ENCODE data around the gene RBBP8. TPM values are rescaled to one million over a fixed set of nuclear protein-coding genes. Genes with fewer than 3 reads are reported as not detected.
A peak's percentile ranks its signal among the peaks of the same experiment; 100 is the strongest.

RBBP8 gene
- total and polyA plus RNA-seq, 2 donors = 76.7 to 93.8 TPM

DNA sequence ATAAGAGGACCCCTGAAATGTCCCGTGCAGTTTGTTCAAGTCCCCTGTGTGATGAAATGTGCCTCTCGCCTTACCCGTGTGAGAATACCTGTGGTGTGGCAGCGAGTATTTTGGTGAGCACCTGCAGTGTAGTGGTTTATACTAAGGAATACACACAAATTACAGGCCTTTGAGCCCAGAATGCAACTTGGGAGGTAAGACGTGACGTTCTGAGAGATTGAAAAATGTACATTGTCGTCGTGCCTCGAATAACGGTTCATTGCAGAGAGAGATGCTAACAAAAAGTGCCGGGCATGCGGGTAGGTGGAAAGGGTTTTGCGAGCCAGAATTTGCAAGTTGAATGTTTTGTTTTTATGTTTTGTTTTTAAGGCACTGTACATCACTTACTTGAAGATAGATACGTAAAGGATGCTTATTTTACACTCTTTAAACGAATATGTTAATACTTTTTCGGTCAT, 867 bp downstream of the RBBP8 start:
- Histone ChIP-seq H3K9me3 (ENCODE audit: control insufficient read depth in 2 of 2, insufficient read depth in 1 of 2, low read length in 1 of 2) (no peaks in the 10 kb centered on the region), H3K4me3 (ENCODE audit: low read length in 2 of 2) (peak overlapping the region; percentile 68 to 84), H3K27me3 (ENCODE audit: control insufficient read depth in 2 of 2, insufficient read depth in 1 of 2, low read length in 1 of 2) (no peaks in the 10 kb centered on the region), H3K4me1 (ENCODE audit: control insufficient read depth in 2 of 2, insufficient read depth in 2 of 2, low read length in 2 of 2) (peaks cover 0 to 7% of the 10 kb centered on the region in 2 donors), H3K27ac (ENCODE audit: low read depth in 1 of 2, low read length in 1 of 2) (peak overlapping the region; percentile 1 to 94), H3K36me3 (ENCODE audit: control insufficient read depth in 2 of 2, insufficient read depth in 2 of 2, low read length in 1 of 2) (peaks cover 5 to 14% of the 10 kb centered on the region in 2 donors)
- DNase-seq (ENCODE audit: low read depth in 6 of 9, low spot score in 9 of 9) = peak in 4 of 9 donors; percentile 37 to 71 (median 58)
- WGBS = 13% methylated on average over 16 of the region's 16 CpGs

DNA sequence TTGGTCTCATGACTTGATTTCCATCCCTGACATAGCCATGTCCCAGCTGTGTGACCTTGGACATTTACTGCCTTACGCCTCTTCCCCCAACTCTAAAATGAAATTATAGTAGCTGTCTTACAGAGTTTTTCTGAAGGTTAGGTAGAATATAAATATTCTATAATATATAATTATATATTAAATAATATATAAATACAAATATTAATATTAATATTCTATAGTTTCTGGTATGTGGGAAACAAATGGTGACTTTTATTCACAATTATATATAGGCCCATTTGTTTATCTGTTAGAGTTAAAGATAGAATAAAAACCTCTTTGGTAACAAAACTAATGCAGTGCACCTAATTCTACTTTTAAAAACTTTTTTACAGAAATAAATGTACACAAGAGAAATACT, 1.7 kb downstream of the RBBP8 start:
- no peaks in the 10 kb centered on the region for H3K9me3 ChIP-seq (ENCODE audit: control insufficient read depth in 2 of 2, insufficient read depth in 1 of 2, low read length in 1 of 2)
- peaks cover 5 to 14% of the 10 kb centered on the region in 2 donors for H3K36me3 ChIP-seq (ENCODE audit: control insufficient read depth in 2 of 2, insufficient read depth in 2 of 2, low read length in 1 of 2)
- peak overlapping the region in 1 of 2 donors; percentile 68 for H3K4me3 ChIP-seq (ENCODE audit: low read length in 2 of 2)
- DNase-seq (ENCODE audit: low read depth in 6 of 9, low spot score in 9 of 9) = peak in 2 of 9 donors; percentile 9 to 13
- peaks cover 0 to 7% of the 10 kb centered on the region in 2 donors for H3K4me1 ChIP-seq (ENCODE audit: control insufficient read depth in 2 of 2, insufficient read depth in 2 of 2, low read length in 2 of 2)
- no peak overlapping the region for H3K27ac ChIP-seq (ENCODE audit: low read depth in 1 of 2, low read length in 1 of 2)
- 94% methylated on average over 1 of the region's 1 CpG for WGBS
- no peaks in the 10 kb centered on the region for H3K27me3 ChIP-seq (ENCODE audit: control insufficient read depth in 2 of 2, insufficient read depth in 1 of 2, low read length in 1 of 2)

DNA sequence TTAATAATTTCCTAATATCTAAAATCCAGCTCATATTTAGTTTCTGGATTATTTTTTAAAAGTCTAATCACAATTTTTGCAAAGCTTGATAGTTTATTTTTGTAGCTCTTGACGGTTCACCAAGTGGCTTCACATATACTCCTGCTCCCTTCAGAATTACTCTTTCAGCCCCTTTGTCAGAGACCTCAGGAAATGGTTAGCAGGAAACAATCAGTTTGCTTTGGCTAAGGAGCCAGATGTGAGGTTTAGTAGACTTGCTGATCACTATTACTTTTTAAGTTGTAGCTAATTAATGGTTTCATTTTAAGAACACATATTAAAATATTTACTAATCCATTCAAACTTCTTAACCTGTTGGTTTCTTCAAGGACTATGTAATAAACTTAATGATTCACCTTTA, 2.3 kb downstream of the RBBP8 start:
- Histone ChIP-seq H3K9me3 (ENCODE audit: control insufficient read depth in 2 of 2, insufficient read depth in 1 of 2, low read length in 1 of 2) (no peaks in the 10 kb centered on the region), H3K4me3 (ENCODE audit: low read length in 2 of 2) (no peak overlapping the region), H3K27me3 (ENCODE audit: control insufficient read depth in 2 of 2, insufficient read depth in 1 of 2, low read length in 1 of 2) (no peaks in the 10 kb centered on the region), H3K36me3 (ENCODE audit: control insufficient read depth in 2 of 2, insufficient read depth in 2 of 2, low read length in 1 of 2) (peaks cover 5 to 14% of the 10 kb centered on the region in 2 donors), H3K4me1 (ENCODE audit: control insufficient read depth in 2 of 2, insufficient read depth in 2 of 2, low read length in 2 of 2) (peaks cover 0 to 7% of the 10 kb centered on the region in 2 donors), H3K27ac (ENCODE audit: low read depth in 1 of 2, low read length in 1 of 2) (no peak overlapping the region)
- 9% methylated on average over 1 of the region's 1 CpG for WGBS
- DNase-seq (ENCODE audit: low read depth in 6 of 9, low spot score in 9 of 9) = peak in 3 of 9 donors; percentile 13 to 49 (median 16)

DNA sequence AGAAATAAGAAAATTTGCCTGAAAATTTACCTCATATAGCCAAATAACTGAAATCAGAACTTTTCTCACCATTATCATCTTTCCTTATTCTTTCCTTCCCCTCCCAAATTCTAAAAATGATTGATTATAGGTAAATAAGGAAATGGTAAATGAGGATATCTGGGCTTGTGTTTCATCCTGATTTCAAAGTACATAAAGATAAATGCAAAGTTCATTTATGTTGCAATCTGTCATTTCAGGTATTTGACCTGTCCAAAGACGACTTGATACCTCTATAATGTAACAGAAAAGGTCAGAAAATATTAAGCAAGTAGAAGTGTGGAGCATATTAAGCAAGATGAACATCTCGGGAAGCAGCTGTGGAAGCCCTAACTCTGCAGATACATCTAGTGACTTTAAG, 3.4 kb downstream of the RBBP8 start:
- Histone ChIP-seq H3K27ac (ENCODE audit: low read depth in 1 of 2, low read length in 1 of 2) (no peak overlapping the region), H3K9me3 (ENCODE audit: control insufficient read depth in 2 of 2, insufficient read depth in 1 of 2, low read length in 1 of 2) (no peaks in the 10 kb centered on the region), H3K4me3 (ENCODE audit: low read length in 2 of 2) (no peak overlapping the region), H3K27me3 (ENCODE audit: control insufficient read depth in 2 of 2, insufficient read depth in 1 of 2, low read length in 1 of 2) (no peaks in the 10 kb centered on the region), H3K36me3 (ENCODE audit: control insufficient read depth in 2 of 2, insufficient read depth in 2 of 2, low read length in 1 of 2) (peaks cover 8 to 14% of the 10 kb centered on the region in 2 donors), H3K4me1 (ENCODE audit: control insufficient read depth in 2 of 2, insufficient read depth in 2 of 2, low read length in 2 of 2) (peaks cover 0 to 7% of the 10 kb centered on the region in 2 donors)
- 92% methylated on average over 2 of the region's 2 CpGs for WGBS
- DNase-seq (ENCODE audit: low read depth in 6 of 9, low spot score in 9 of 9) = no peak

GRCh38 chr18:22939649-22940048, 6.5 kb downstream of the RBBP8 start:
- Histone ChIP-seq H3K36me3 (ENCODE audit: control insufficient read depth in 2 of 2, insufficient read depth in 2 of 2, low read length in 1 of 2) (peaks cover 8 to 14% of the 10 kb centered on the region in 2 donors), H3K4me3 (ENCODE audit: low read length in 2 of 2) (no peak overlapping the region), H3K4me1 (ENCODE audit: control insufficient read depth in 2 of 2, insufficient read depth in 2 of 2, low read length in 2 of 2) (peaks cover 0 to under 1% of the 10 kb centered on the region in 2 donors), H3K27ac (ENCODE audit: low read depth in 1 of 2, low read length in 1 of 2) (no peak overlapping the region), H3K27me3 (ENCODE audit: control insufficient read depth in 2 of 2, insufficient read depth in 1 of 2, low read length in 1 of 2) (no peaks in the 10 kb centered on the region), H3K9me3 (ENCODE audit: control insufficient read depth in 2 of 2, insufficient read depth in 1 of 2, low read length in 1 of 2) (no peaks in the 10 kb centered on the region)
- no peak for DNase-seq (ENCODE audit: low read depth in 6 of 9, low spot score in 9 of 9)

DNA sequence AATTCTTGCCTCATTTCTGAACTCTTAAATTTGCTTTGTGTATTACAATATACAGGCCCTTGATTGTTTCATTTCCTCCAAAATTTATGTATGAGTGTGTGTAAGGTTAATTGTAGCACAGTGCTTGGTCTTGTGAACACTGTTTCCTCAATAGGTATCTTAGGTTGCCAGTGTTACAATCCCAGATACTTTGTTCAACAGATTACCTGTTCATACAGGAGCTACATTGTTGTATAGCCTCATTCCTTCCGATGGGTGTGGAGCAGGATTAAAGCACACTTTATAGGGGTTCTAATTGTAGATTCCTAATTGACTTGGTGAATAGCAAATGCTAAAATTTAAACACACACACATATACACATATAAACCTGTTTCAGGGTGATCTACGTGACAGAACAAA, 10.7 kb downstream of the RBBP8 start:
- no peak for DNase-seq (ENCODE audit: low read depth in 6 of 9, low spot score in 9 of 9)
- no peaks in the 10 kb centered on the region for H3K27me3 ChIP-seq (ENCODE audit: control insufficient read depth in 2 of 2, insufficient read depth in 1 of 2, low read length in 1 of 2)
- no peak overlapping the region for H3K27ac ChIP-seq (ENCODE audit: low read depth in 1 of 2, low read length in 1 of 2)
- no peaks in the 10 kb centered on the region for H3K9me3 ChIP-seq (ENCODE audit: control insufficient read depth in 2 of 2, insufficient read depth in 1 of 2, low read length in 1 of 2)
- WGBS = 94% methylated on average over 2 of the region's 2 CpGs
- no peak overlapping the region for H3K4me3 ChIP-seq (ENCODE audit: low read length in 2 of 2)
- no peaks in the 10 kb centered on the region for H3K4me1 ChIP-seq (ENCODE audit: control insufficient read depth in 2 of 2, insufficient read depth in 2 of 2, low read length in 2 of 2)
- H3K36me3 ChIP-seq (ENCODE audit: control insufficient read depth in 2 of 2, insufficient read depth in 2 of 2, low read length in 1 of 2) = peaks cover 3 to 7% of the 10 kb centered on the region in 2 donors

DNA sequence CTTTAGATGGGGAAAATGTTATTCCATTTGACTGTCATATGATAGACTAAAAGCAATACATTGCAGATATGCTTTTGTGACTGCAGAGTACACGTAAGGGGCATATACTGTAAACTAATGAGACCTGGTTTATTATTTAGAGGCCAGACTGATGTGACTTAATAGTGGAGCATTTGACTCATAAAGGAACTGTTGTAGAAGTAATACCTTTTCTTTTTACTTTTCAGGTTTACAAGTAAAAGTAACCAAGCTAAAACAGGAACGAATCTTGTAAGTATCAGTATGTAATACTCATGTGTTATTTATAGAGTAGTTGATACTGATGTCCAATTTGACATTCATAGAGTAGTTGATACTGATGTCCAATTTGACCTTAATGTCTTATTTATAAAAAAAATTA, 13.1 kb downstream of the RBBP8 start:
- peaks cover 4 to 23% of the 10 kb centered on the region in 2 donors for H3K36me3 ChIP-seq (ENCODE audit: control insufficient read depth in 2 of 2, insufficient read depth in 2 of 2, low read length in 1 of 2)
- H3K9me3 ChIP-seq (ENCODE audit: control insufficient read depth in 2 of 2, insufficient read depth in 1 of 2, low read length in 1 of 2) = no peaks in the 10 kb centered on the region
- WGBS = 96% methylated on average over 2 of the region's 2 CpGs
- no peak for DNase-seq (ENCODE audit: low read depth in 6 of 9, low spot score in 9 of 9)
- no peak overlapping the region for H3K27ac ChIP-seq (ENCODE audit: low read depth in 1 of 2, low read length in 1 of 2)
- no peaks in the 10 kb centered on the region for H3K4me1 ChIP-seq (ENCODE audit: control insufficient read depth in 2 of 2, insufficient read depth in 2 of 2, low read length in 2 of 2)
- no peak overlapping the region for H3K4me3 ChIP-seq (ENCODE audit: low read length in 2 of 2)
- no peaks in the 10 kb centered on the region for H3K27me3 ChIP-seq (ENCODE audit: control insufficient read depth in 2 of 2, insufficient read depth in 1 of 2, low read length in 1 of 2)

- no peak for DNase-seq (ENCODE audit: low read depth in 6 of 9, low spot score in 9 of 9)
- H3K9me3 ChIP-seq (ENCODE audit: control insufficient read depth in 2 of 2, insufficient read depth in 1 of 2, low read length in 1 of 2) = no peaks in the 10 kb centered on the region
- peaks cover 7 to 29% of the 10 kb centered on the region in 2 donors for H3K36me3 ChIP-seq (ENCODE audit: control insufficient read depth in 2 of 2, insufficient read depth in 2 of 2, low read length in 1 of 2)
- no peak overlapping the region for H3K27ac ChIP-seq (ENCODE audit: low read depth in 1 of 2, low read length in 1 of 2)
- WGBS = 69% methylated on average over 2 of the region's 2 CpGs
- no peaks in the 10 kb centered on the region for H3K27me3 ChIP-seq (ENCODE audit: control insufficient read depth in 2 of 2, insufficient read depth in 1 of 2, low read length in 1 of 2)
- no peaks in the 10 kb centered on the region for H3K4me1 ChIP-seq (ENCODE audit: control insufficient read depth in 2 of 2, insufficient read depth in 2 of 2, low read length in 2 of 2)
- H3K4me3 ChIP-seq (ENCODE audit: low read length in 2 of 2) = no peak overlapping the region
These were observed 13.7 kb downstream of the RBBP8 start for GRCh38 chr18:22946846-22947245.

DNA sequence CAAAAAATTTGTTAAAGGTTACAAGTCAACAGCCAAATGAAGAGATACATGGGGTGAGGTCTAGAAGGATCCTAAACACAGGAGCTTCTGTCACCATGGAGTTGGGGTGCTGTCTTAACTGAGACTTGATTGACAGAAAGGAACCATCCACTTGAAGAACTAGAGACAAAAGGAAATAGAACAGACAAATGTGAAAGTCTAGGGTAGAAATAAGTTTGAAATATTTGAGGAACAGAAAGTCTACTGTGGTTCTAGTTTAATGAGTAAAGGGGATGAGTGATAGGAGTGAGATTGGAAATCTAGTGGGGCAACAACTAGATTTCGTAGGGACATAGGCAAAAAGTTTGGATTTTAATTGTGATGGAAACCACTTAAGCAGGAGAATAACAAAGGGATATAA, 18.7 kb downstream of the RBBP8 start:
- DNase-seq (ENCODE audit: low read depth in 6 of 9, low spot score in 9 of 9) = no peak
- Histone ChIP-seq H3K4me3 (ENCODE audit: low read length in 2 of 2) (no peak overlapping the region), H3K27me3 (ENCODE audit: control insufficient read depth in 2 of 2, insufficient read depth in 1 of 2, low read length in 1 of 2) (no peaks in the 10 kb centered on the region), H3K27ac (ENCODE audit: low read depth in 1 of 2, low read length in 1 of 2) (no peak overlapping the region), H3K9me3 (ENCODE audit: control insufficient read depth in 2 of 2, insufficient read depth in 1 of 2, low read length in 1 of 2) (no peaks in the 10 kb centered on the region), H3K4me1 (ENCODE audit: control insufficient read depth in 2 of 2, insufficient read depth in 2 of 2, low read length in 2 of 2) (no peaks in the 10 kb centered on the region), H3K36me3 (ENCODE audit: control insufficient read depth in 2 of 2, insufficient read depth in 2 of 2, low read length in 1 of 2) (peaks cover 7 to 49% of the 10 kb centered on the region in 2 donors)
- WGBS = 97% methylated on average over 1 of the region's 1 CpG
